GM18870 (cell line): ENCODE measurements around the gene FAM200C.
"Not testable (repeated sequence)": the region's sequence is repeated elsewhere in the genome, so short reads cannot be mapped to it uniquely, and the experiment has no call there.

Experiments used
- ATAC-seq: cut with Tn5 transposase; IDR thresholded peaks from one replicate; pipeline ENCODE4 v1.9.1; 2021; ENCODE audit warnings: moderate library complexity; ENCODE audit not compliant: unreplicated experiment

The FAM200C gene

GRCh38 chr5:160399402-160400353, at the start of gene FAM200C:
FAM200C (minus strand) TSS chr5:160400054; CDS start chr5:160395490, 4,564 bp downstream.
- ATAC-seq: peak; percentile 73

GRCh38 chr5:160449458-160449857, 49.6 kb upstream of the FAM200C start:
- no peak for ATAC-seq

DNA sequence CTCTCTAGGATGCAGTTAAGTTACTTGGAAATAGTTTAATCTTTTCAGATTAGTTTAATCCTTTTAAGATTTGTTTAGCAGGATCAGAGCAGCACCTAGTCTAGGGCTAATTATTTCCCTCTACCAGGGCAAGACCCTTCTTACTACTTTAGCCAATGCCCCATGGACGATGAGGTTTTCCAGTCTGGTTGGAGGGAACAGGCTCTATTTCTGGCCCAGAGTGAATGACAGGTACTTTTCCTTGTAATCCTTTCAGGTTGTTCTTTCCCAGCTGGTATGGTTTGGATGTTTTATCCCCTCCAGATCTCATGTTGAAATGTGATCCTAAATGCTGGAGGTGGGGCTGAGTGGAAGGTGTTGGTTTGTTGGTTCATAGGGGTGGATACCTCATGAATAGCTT, 49.0 kb upstream of the FAM200C start:
- no peak for ATAC-seq

DNA sequence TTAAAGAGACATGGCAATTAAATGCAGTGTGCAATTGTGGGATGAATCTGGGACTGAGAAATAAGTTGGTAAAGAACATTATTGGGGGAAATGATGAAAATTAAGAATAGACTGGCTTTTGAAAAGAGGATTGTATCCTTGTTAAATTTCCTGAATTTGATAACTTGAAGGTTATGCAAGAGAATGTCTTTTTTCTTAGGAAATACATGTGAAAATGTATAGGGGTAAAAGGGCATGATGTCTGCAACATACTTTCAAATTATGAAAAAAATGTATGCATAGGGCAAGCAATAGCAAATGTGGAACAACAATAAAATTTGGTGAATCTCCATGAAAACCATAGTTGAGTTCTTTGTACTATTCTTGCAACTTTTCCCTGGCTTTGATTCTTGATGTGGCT, 45.9 kb upstream of the FAM200C start:
- ATAC-seq: no peak

- peak; percentile 48 for ATAC-seq
These were observed 45.3 kb upstream of the FAM200C start for GRCh38 chr5:160445132-160445531.

- ATAC-seq: no peak
These were observed 44.6 kb upstream of the FAM200C start for GRCh38 chr5:160444407-160444806.

- peak; percentile 21 for ATAC-seq
These were observed 43.1 kb upstream of the FAM200C start for GRCh38 chr5:160442824-160443431.

GRCh38 chr5:160441311-160441781, 41.5 kb upstream of the FAM200C start:
- ATAC-seq: peak; percentile 11

- peak; percentile 51 for ATAC-seq
These were observed 39.3 kb upstream of the FAM200C start for GRCh38 chr5:160439205-160439600.

GRCh38 chr5:160438316-160439204, 38.7 kb upstream of the FAM200C start:
- ATAC-seq: peak; percentile 30

DNA sequence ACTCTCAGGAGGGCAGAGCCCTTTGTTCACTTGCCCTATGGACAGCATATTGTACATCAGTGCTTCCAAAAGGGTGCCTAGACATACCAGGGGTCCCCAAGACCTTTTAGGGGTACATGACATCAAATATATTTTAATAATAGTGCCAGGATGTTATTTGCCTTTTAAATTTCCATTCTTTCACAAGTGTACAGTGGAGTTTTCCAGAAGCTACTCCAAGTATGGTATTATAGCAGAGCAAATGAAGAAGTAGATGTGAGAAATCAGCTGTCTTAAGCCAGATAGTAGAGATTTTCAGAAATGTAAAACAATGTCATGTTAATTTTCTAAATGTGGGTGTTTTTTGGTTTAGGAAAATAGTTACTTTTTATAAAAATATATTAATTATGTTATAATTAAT, 37.4 kb upstream of the FAM200C start:
- ATAC-seq: no peak

DNA sequence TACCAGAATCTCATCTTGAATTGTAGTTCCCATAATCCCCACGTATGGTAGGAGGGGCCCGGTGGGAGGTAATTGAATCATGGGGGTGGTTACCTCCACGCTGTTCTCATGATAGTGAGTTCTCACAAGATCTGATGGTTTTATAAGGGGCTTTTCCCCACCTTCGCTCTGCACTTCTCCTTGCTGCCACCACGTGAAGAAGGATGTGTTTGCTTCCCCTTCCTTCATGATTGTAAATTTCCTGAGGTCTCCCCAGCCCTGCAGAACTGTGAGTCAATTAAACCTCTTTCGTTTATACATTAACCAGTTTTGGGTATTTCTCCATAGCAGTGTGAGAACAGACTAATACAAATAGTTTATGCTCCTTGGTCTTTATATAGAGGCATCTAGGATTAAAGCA, 36.8 kb upstream of the FAM200C start:
- ATAC-seq: not testable (repeated sequence)

GRCh38 chr5:160436017-160436416, 36.2 kb upstream of the FAM200C start:
- ATAC-seq: no peak

GRCh38 chr5:160435532-160435931, 35.7 kb upstream of the FAM200C start:
- no peak for ATAC-seq

DNA sequence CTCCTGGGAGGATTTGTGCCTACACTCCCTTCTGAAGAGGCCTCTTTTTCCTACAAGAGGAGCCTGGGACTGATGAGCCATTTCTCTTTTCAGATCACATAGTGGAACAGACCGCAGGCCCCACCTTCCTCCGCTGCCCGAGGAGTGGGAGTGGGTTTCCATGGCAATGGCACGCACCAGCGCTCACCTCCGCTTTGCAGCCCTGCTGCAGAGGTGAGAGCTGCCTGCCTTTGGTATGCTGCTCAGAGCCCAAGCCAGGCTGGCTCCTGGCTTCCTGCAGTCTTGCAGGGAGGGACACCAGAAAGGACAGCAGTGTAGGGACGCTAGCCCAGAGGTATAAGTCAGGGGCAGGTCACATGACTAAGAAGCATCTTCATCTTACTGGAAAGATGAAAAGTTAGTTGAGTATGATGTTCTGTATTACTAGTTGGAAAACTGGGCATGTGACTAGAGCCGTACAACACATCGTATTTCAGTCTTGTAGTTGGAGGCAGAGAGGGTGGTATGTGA, 34.2 kb upstream of the FAM200C start:
- peak; percentile 72 for ATAC-seq

DNA sequence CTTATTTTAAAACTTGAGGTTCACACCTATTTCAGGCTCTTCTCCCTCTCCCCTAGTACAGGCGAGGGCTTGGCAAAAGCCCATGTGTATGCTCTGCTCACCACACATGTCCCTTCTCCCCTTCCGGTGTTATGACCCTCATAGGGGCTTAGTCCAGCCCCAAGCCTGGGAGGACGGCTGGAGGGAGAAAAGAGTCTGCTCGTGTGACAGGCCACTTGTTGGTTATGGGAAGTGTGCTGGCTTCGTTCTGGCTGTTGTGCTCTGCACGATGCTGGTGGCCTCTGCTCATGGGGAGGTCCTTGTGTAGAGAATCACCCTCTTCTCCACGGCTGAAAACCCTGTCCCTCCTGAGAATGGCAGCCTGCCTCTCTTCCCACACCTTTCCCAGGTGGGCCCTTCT, 32.9 kb upstream of the FAM200C start:
- ATAC-seq: no peak

GRCh38 chr5:160432196-160432595, 32.3 kb upstream of the FAM200C start:
- no peak for ATAC-seq

- no peak for ATAC-seq
These were observed 27.8 kb upstream of the FAM200C start for GRCh38 chr5:160427607-160428006.

DNA sequence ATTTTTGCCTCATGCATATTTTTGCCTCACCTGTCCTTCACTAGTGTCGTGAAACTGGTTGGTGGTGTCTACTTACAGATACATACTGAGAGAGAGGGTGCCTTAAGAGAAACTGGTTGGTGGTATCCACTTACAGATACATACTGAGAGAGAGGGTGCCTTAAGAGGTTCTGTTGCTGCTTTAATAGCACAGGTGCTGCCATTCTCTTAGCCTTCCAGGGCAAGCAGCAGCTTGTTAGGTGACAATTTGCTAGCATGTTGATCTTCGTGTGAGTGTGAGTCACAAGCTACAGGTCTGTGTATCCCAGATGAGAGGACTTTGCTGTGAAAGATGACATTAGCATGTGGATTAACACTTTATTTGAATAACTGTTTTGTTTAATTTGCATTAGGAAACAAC, 23.2 kb upstream of the FAM200C start:
- no peak for ATAC-seq

DNA sequence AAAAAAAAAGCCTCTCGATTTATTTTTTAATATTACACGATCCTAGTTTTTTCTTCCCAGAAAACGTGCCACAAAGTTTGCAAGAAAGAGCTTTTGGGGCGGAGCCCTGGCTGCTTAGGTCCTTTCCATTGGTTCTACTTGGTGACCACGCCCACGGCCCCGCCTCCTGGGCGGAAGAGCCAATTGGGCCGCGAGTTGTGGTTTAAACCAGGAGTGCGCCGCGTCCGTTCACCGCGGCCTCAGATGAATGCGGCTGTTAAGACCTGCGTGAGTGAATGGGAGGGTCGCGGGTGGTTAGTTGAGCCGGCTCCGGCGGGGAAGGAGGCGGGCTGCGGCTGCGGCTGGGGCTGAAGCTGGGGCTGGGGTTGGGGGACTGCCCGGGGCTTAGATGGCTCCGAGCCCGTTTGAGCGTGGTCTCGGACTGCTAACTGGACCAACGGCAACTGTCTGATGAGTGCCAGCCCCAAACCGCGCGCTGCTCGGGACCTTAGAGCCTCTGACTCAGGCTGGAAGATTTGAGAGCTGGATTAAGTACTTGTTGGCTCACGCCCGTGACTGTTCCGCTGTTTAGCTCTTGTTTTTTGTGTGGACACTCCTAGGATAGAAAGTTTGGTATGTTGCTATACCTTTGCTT, 21.9 kb upstream of the FAM200C start, which contains the start of gene PTTG1:
PTTG1 (plus strand) TSS at position 231 of the 634 bp plus-strand sequence. CDS start 458 bp downstream, outside the sequence.
- peak; percentile 48 for ATAC-seq
